Activated B cell treated with CpG ODN at 0.5 μM for 24 hours (primary cell): ENCODE data around the gene LPIN1. TPM values are rescaled to one million over a fixed set of nuclear protein-coding genes. Genes with fewer than 3 reads are reported as not detected.

Experiments used
- ATAC-seq: fragments of 200-7000 bp; cut with Tn5 transposase; one replicate; pipeline ENCODE4 v1.10.0; 2021; ENCODE audit warnings: low read depth, mild to moderate bottlenecking, moderate library complexity
- CTCF ChIA-PET: fragments of 350-600 bp; sonication (Branson Sonifier 250); formaldehyde crosslinking; loops from one replicate; lab custom pipeline; 2021; ENCODE audit warnings: antibody characterized with exemption; lab: Charles Lee
- POLR2A ChIA-PET: fragments of 350-600 bp; sonication (Branson Sonifier 250); formaldehyde crosslinking; loops from one replicate; lab custom pipeline; 2021; ENCODE audit warnings: antibody characterized with exemption; lab: Charles Lee
- DNase-seq: peaks from one replicate; pipeline ENCODE4 v3.0.0; 2022
- H3K27ac Mint-ChIP-seq: one replicate; pipeline ENCODE4 v1.8.0; 2020; ENCODE audit warnings: mixed read lengths
- H3K27me3 Mint-ChIP-seq: one replicate; pipeline ENCODE4 v1.8.0; 2021; ENCODE audit warnings: mixed read lengths
- H3K36me3 Mint-ChIP-seq: one replicate; pipeline ENCODE4 v1.8.0; 2021; ENCODE audit warnings: low read depth, mixed read lengths
- H3K4me1 Mint-ChIP-seq: one replicate; pipeline ENCODE4 v1.8.0; 2021; ENCODE audit warnings: mixed read lengths
- H3K4me3 Mint-ChIP-seq: one replicate; pipeline ENCODE4 v1.8.0; 2020; ENCODE audit warnings: mild to moderate bottlenecking, mixed read lengths
- H3K9me3 Mint-ChIP-seq: one replicate; pipeline ENCODE4 v1.8.0; 2020; ENCODE audit warnings: mixed read lengths
- CTCF ChIP-seq: fragments of 200-600 bp; IDR thresholded peaks from one replicate; pipeline ENCODE4 v1.8.0; 2022; ENCODE audit warnings: antibody characterized with exemption, mild to moderate bottlenecking
- intact Hi-C: fragments of 100-400 bp; cut with micrococcal nuclease; formaldehyde crosslinking; loops from one replicate; pipeline ENCODE4 v1.15.1; 2024
- total RNA-seq: library from RNA; stranded (reverse); gene quantifications from 2 replicates; pipeline ENCODE4 v1.2.3, GENCODE V29; 2022

The LPIN1 gene
- total RNA-seq, 1 donor from 2014 or later, result 74.3 TPM

- intact Hi-C loops, result no loop called here
- CTCF ChIA-PET, result interaction anchor here (1.0 kb wide), 1 partner anchor 18 kb away, joined by 4 read pairs; no protein-coding TSS in a partner anchor
- Mint-ChIP-seq H3K4me3 (no peak overlapping the region), H3K27ac (no peak overlapping the region), H3K4me1 (peaks cover 41% of the 10 kb centered on the region), H3K9me3 (no peaks in the 10 kb centered on the region), H3K36me3 (peaks cover 47% of the 10 kb centered on the region), H3K27me3 (no peaks in the 10 kb centered on the region)
- no peak for ATAC-seq
- TF ChIP-seq CTCF, result no peak
- no peak for DNase-seq
- POLR2A ChIA-PET, result no interaction called here
These were observed 14.8 kb downstream of the LPIN1 start for GRCh38 chr2:11761259-11761658.

- Mint-ChIP-seq H3K9me3 (no peaks in the 10 kb centered on the region), H3K36me3 (peaks cover 55% of the 10 kb centered on the region), H3K27me3 (no peaks in the 10 kb centered on the region), H3K27ac (no peak overlapping the region), H3K4me3 (no peak overlapping the region), H3K4me1 (peaks cover 34% of the 10 kb centered on the region)
- POLR2A ChIA-PET, result no interaction called here
- CTCF ChIA-PET, result interaction anchor here (1.0 kb wide), 1 partner anchor 17 kb away, joined by 4 read pairs; no protein-coding TSS in a partner anchor
- DNase-seq (no peak), ATAC-seq (no peak)
- intact Hi-C loops, result no loop called here
- no peak for TF ChIP-seq CTCF
These were observed 15.6 kb downstream of the LPIN1 start for GRCh38 chr2:11762031-11762430.

- no peaks in the 10 kb centered on the region for H3K27me3 Mint-ChIP-seq
- ChIA-PET POLR2A (interaction anchor here (0.7 kb wide), 1 partner anchor 13 kb away, joined by 4 read pairs; no protein-coding TSS in a partner anchor), CTCF (no interaction called here)
- peaks cover 25% of the 10 kb centered on the region for H3K4me1 Mint-ChIP-seq
- no peaks in the 10 kb centered on the region for H3K9me3 Mint-ChIP-seq
- no peak overlapping the region for H3K27ac Mint-ChIP-seq
- intact Hi-C loops, result no loop called here
- DNase-seq (no peak), ATAC-seq (no peak)
- no peak overlapping the region for H3K4me3 Mint-ChIP-seq
- TF ChIP-seq CTCF, result no peak
- H3K36me3 Mint-ChIP-seq, result peaks cover 60% of the 10 kb centered on the region
These were observed 16.5 kb downstream of the LPIN1 start for GRCh38 chr2:11762799-11763461.

- ChIA-PET POLR2A (no interaction called here), CTCF (interaction anchor here (2.0 kb wide), 1 partner anchor 16 kb away, joined by 8 read pairs; no protein-coding TSS in a partner anchor)
- intact Hi-C loops, result no loop called here
- Mint-ChIP-seq H3K9me3 (no peaks in the 10 kb centered on the region), H3K27ac (no peak overlapping the region), H3K36me3 (peaks cover 63% of the 10 kb centered on the region), H3K4me3 (no peak overlapping the region), H3K4me1 (peaks cover 11% of the 10 kb centered on the region), H3K27me3 (no peaks in the 10 kb centered on the region)
- ATAC-seq (no peak), DNase-seq (no peak)
- TF ChIP-seq CTCF, result no peak
These were observed 17.9 kb downstream of the LPIN1 start for GRCh38 chr2:11764359-11764758.

- no peak overlapping the region for H3K4me3 Mint-ChIP-seq
- intact Hi-C loops, result no loop called here
- no peak for ATAC-seq
- no peak overlapping the region for H3K27ac Mint-ChIP-seq
- H3K27me3 Mint-ChIP-seq, result no peaks in the 10 kb centered on the region
- ChIA-PET CTCF (interaction anchor here (2.0 kb wide), 1 partner anchor 15 kb away, joined by 8 read pairs; no protein-coding TSS in a partner anchor), POLR2A (no interaction called here)
- H3K36me3 Mint-ChIP-seq, result peaks cover 69% of the 10 kb centered on the region
- DNase-seq, result no peak
- no peak for TF ChIP-seq CTCF
- H3K4me1 Mint-ChIP-seq, result peaks cover 11% of the 10 kb centered on the region
- H3K9me3 Mint-ChIP-seq, result no peaks in the 10 kb centered on the region
These were observed 18.5 kb downstream of the LPIN1 start for GRCh38 chr2:11764920-11765319.
